ENCODE results near the gene CWF19L1.
A peak's percentile ranks its signal among the peaks of the same experiment; 100 is the strongest.
"Not testable (repeated sequence)": the region's sequence is repeated elsewhere in the genome, so short reads cannot be mapped to it uniquely, and the experiment has no call there.

CWF19L1 gene

GRCh38 chr10:100267239-100268104, at the start of gene CWF19L1:
TSS of gene CWF19L1 (minus strand) at chr10:100267638. CDS start at chr10:100267593, 45 bp downstream.
- H3K27me3 Mint-ChIP-seq: no peaks in the 10 kb centered on the region
- H3K9me3 Mint-ChIP-seq: no peaks in the 10 kb centered on the region
- peaks cover 33% of the 10 kb centered on the region for H3K4me1 Mint-ChIP-seq
- H3K4me3 Mint-ChIP-seq: peak within 1 kb of the TSS; percentile 100
- DNase-seq (peak; percentile 85), ATAC-seq (peak; percentile 87)
- H3K27ac Mint-ChIP-seq: peak within 1 kb of the TSS; percentile 99
- H3K36me3 Mint-ChIP-seq (ENCODE audit: low read depth): peaks cover 8% of the 10 kb centered on the region

- no peak overlapping the region for H3K27ac Mint-ChIP-seq
Observed at GRCh38 chr10:100315615-100316014, 48.2 kb upstream of the CWF19L1 start.

GRCh38 chr10:100311298-100311697, 43.9 kb upstream of the CWF19L1 start:
- no peak overlapping the region for H3K27ac Mint-ChIP-seq
- H3K4me3 Mint-ChIP-seq: no peak overlapping the region
- no peak for ATAC-seq
- DNase-seq: no peak
- peaks cover 34% of the 10 kb centered on the region for H3K27me3 Mint-ChIP-seq
- H3K4me1 Mint-ChIP-seq: no peaks in the 10 kb centered on the region
- H3K9me3 Mint-ChIP-seq: no peaks in the 10 kb centered on the region
- H3K36me3 Mint-ChIP-seq (ENCODE audit: low read depth): no peaks in the 10 kb centered on the region

More at GRCh38 chr10:100315615-100316014, 48.2 kb upstream of the CWF19L1 start:
- ATAC-seq: no peak
- no peak for DNase-seq
- Mint-ChIP-seq H3K36me3 (ENCODE audit: low read depth) (no peaks in the 10 kb centered on the region), H3K27me3 (peaks cover 31% of the 10 kb centered on the region), H3K9me3 (no peaks in the 10 kb centered on the region), H3K4me1 (no peaks in the 10 kb centered on the region), H3K4me3 (no peak overlapping the region)

- DNase-seq: no peak
- Mint-ChIP-seq H3K27ac (no peak overlapping the region), H3K9me3 (no peaks in the 10 kb centered on the region), H3K4me3 (no peak overlapping the region), H3K27me3 (peaks cover 43% of the 10 kb centered on the region), H3K4me1 (no peaks in the 10 kb centered on the region), H3K36me3 (ENCODE audit: low read depth) (no peaks in the 10 kb centered on the region)
- ATAC-seq: peak; percentile 24
Observed at GRCh38 chr10:100307684-100308083, 40.2 kb upstream of the CWF19L1 start.

DNA sequence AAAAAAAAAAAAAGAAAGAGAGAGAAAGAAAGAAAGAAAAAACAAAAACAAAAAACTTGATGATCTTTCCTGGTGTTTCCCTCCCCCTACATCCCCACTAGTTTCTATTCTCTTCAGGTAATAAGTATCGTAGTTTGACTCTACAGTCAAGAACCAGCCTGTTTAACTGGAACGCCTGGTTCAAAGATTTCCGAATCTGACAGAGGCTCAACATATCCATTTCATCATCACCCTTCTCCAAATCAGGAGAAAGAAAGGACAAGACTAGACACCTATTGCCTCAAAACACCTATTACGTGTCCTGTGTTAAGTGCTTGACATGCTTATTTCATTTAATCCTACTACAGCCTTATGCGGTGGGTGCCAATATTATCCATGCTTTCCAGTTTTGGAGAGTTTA, 39.4 kb upstream of the CWF19L1 start:
- H3K9me3 Mint-ChIP-seq: no peaks in the 10 kb centered on the region
- H3K27ac Mint-ChIP-seq: no peak overlapping the region
- no peaks in the 10 kb centered on the region for H3K4me1 Mint-ChIP-seq
- DNase-seq: no peak
- peaks cover 42% of the 10 kb centered on the region for H3K27me3 Mint-ChIP-seq
- ATAC-seq: no peak
- H3K36me3 Mint-ChIP-seq (ENCODE audit: low read depth): no peaks in the 10 kb centered on the region
- no peak overlapping the region for H3K4me3 Mint-ChIP-seq

GRCh38 chr10:100304414-100304813, 37.0 kb upstream of the CWF19L1 start:
- no peak for ATAC-seq
- H3K27me3 Mint-ChIP-seq: peaks cover 38% of the 10 kb centered on the region

DNA sequence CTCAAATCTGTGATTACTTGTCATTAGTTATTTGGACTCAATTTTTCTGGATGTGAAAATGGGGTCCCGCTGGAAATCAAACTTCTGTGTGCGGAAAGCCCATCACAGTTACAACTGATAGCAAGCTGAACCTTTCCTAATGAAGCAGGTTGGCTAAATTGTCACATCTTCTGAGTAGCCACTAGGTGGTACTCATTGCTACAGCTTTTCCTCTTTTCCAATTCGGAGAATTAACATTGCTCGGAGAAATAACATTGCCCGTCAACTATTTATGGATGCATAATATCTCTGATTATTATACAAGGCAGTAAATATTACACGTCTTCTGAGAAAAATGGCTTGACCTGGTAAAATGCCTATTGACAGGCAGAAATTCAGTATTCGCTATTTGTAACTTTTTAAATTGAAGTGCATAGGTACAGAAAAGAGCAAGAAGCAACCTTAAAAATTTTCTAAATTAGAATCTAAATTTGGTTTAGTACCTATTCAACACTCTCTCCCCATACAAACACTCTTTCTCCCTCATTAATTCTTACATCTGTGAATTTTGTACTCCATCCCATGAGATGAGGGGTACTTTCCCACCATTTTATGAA, 36.4 kb upstream of the CWF19L1 start:
- H3K36me3 Mint-ChIP-seq (ENCODE audit: low read depth): no peaks in the 10 kb centered on the region
- H3K27me3 Mint-ChIP-seq: peaks cover 39% of the 10 kb centered on the region
- H3K4me1 Mint-ChIP-seq: no peaks in the 10 kb centered on the region
- no peak overlapping the region for H3K27ac Mint-ChIP-seq
- H3K9me3 Mint-ChIP-seq: no peaks in the 10 kb centered on the region
- ATAC-seq (no peak), DNase-seq (no peak)
- no peak overlapping the region for H3K4me3 Mint-ChIP-seq

More at GRCh38 chr10:100304414-100304813, 37.0 kb upstream of the CWF19L1 start:
- Mint-ChIP-seq H3K4me3 (no peak overlapping the region), H3K4me1 (no peaks in the 10 kb centered on the region), H3K9me3 (no peaks in the 10 kb centered on the region), H3K27ac (no peak overlapping the region), H3K36me3 (ENCODE audit: low read depth) (no peaks in the 10 kb centered on the region)
- DNase-seq: no peak

- H3K9me3 Mint-ChIP-seq: not testable (repeated sequence)
Observed at GRCh38 chr10:100301123-100301522, 33.7 kb upstream of the CWF19L1 start.

GRCh38 chr10:100297242-100297641, 29.8 kb upstream of the CWF19L1 start:
- ATAC-seq: no peak
- no peaks in the 10 kb centered on the region for H3K9me3 Mint-ChIP-seq
- H3K4me3 Mint-ChIP-seq: no peak overlapping the region
- no peaks in the 10 kb centered on the region for H3K4me1 Mint-ChIP-seq
- no peak for DNase-seq
- H3K27me3 Mint-ChIP-seq: peaks cover 27% of the 10 kb centered on the region
- H3K36me3 Mint-ChIP-seq (ENCODE audit: low read depth): no peaks in the 10 kb centered on the region
- H3K27ac Mint-ChIP-seq: no peak overlapping the region

More at GRCh38 chr10:100301123-100301522, 33.7 kb upstream of the CWF19L1 start:
- H3K27me3 Mint-ChIP-seq: peaks cover 38% of the 10 kb centered on the region
- ATAC-seq; DNase-seq; H3K27ac Mint-ChIP-seq; H3K4me1 Mint-ChIP-seq; H3K36me3 Mint-ChIP-seq (ENCODE audit: low read depth); H3K4me3 Mint-ChIP-seq: not testable (repeated sequence)

DNA sequence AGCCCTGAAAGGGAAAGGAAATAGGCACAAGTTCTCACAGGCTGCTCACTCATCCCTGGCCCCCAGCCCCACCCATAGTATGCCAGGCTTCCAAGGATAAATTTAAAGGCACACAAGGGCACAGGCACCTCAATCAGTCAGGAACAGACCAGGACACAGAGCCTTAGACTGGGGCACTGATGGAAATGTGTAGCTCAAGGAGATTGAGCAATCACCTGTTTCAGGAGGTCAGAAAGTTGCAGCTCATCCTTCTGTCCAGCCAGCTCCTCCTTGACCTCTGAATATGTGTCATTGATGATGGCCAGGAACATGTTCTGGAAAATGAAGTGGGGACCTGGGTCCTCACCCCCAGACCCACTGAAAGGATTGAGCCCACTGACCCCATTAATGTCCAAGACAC, 25.6 kb upstream of the CWF19L1 start:
- no peak overlapping the region for H3K4me3 Mint-ChIP-seq
- ATAC-seq (no peak), DNase-seq (no peak)
- H3K9me3 Mint-ChIP-seq: no peaks in the 10 kb centered on the region
- H3K36me3 Mint-ChIP-seq (ENCODE audit: low read depth): no peaks in the 10 kb centered on the region
- H3K4me1 Mint-ChIP-seq: no peaks in the 10 kb centered on the region
- peaks cover 24% of the 10 kb centered on the region for H3K27me3 Mint-ChIP-seq
- H3K27ac Mint-ChIP-seq: no peak overlapping the region

DNA sequence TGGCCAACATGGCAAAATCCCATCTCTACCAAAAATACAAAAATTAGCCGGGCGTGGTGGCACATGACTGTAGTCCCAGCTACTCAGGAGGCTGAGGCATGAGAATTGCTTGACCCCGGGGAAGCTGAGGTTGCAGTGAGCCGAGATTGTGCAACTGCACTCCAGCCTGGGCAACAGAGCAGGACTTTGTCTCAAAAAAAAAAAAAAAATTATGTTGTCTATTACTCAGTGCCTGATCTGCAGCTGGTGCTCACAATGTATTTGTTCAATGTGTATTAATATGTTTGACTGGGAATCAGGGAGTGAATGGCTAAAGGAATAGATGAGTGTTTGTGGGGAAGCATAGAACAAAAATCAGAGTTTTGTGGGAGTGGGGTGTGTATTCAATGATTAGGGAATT, 24.9 kb upstream of the CWF19L1 start:
- H3K4me3 Mint-ChIP-seq: not testable (repeated sequence)

DNA sequence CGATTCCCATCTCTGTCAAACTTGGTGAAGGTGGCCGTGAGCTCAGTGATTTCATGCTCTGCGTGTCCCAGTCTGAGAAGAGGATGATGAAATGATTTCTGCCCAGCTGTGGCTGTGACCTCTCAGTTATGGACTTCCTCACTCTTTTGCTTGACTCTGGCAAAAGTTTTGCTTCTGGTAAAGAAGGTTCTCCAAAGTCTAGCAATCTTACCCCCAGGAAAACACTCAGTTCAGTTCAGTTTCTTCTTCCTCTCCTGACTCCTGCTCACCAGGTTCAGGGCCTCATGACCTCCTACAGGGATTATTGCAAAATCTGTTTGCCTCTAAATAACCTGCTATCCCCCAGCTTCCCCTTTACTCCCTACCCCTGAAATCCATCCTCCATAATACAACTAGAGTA, 23.9 kb upstream of the CWF19L1 start:
- Mint-ChIP-seq H3K9me3 (no peaks in the 10 kb centered on the region), H3K4me3 (no peak overlapping the region), H3K27ac (no peak overlapping the region), H3K4me1 (peaks cover 11% of the 10 kb centered on the region), H3K27me3 (peaks cover 15% of the 10 kb centered on the region), H3K36me3 (ENCODE audit: low read depth) (peaks cover 2% of the 10 kb centered on the region)
- DNase-seq: no peak
- no peak for ATAC-seq

More for the DNA sequence above, 24.9 kb upstream of the CWF19L1 start:
- DNase-seq; ATAC-seq; H3K27ac Mint-ChIP-seq; H3K4me1 Mint-ChIP-seq; H3K36me3 Mint-ChIP-seq (ENCODE audit: low read depth); H3K9me3 Mint-ChIP-seq: not testable (repeated sequence)
- H3K27me3 Mint-ChIP-seq: peaks cover 21% of the 10 kb centered on the region

DNA sequence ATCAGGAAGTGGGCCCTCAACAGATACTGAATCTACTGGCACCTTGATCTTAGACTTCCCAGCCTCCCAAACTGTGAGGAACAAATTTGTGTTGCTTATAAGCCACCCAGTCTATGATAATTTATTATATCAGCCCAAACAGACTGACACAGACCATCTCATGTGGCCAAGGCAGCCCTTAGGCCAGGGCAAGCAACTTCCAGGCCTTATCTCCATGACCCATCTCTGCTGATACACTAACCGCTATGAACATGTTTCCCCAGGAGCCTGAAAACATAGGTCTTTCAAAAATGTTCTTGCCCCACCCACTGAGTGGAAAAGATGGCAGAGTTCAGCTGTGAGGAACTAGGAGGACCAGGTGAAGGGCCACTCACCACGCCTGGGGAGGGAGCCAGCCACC, 22.2 kb upstream of the CWF19L1 start:
- no peaks in the 10 kb centered on the region for H3K9me3 Mint-ChIP-seq
- DNase-seq (no peak), ATAC-seq (no peak)
- peaks cover 26% of the 10 kb centered on the region for H3K4me1 Mint-ChIP-seq
- peaks cover 14% of the 10 kb centered on the region for H3K36me3 Mint-ChIP-seq (ENCODE audit: low read depth)
- peaks cover 7% of the 10 kb centered on the region for H3K27me3 Mint-ChIP-seq
- H3K27ac Mint-ChIP-seq: no peak overlapping the region
- no peak overlapping the region for H3K4me3 Mint-ChIP-seq

DNA sequence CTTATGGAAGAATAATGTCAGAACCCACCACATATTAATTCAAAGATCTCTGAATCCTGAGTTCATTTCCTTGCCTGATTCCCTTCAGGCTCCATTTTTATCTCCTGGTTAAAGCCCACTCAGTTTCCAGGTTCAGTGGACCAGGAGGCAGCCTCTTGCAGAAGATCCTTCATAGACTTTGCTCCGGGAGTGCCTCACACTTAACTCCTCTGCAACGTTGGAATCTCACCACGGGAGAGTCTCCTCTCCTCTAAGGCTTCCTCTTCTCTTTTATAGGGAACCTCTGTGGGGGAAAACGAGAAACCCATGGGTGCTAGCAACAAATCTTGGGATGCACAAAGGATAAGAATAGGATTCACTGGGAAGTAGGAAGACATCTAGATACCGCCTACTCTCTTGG, 20.8 kb upstream of the CWF19L1 start:
- DNase-seq (no peak), ATAC-seq (no peak)
- Mint-ChIP-seq H3K27ac (no peak overlapping the region), H3K4me1 (peaks cover 26% of the 10 kb centered on the region), H3K4me3 (no peak overlapping the region), H3K27me3 (peaks cover 2% of the 10 kb centered on the region), H3K36me3 (ENCODE audit: low read depth) (peaks cover 14% of the 10 kb centered on the region), H3K9me3 (no peaks in the 10 kb centered on the region)

DNA sequence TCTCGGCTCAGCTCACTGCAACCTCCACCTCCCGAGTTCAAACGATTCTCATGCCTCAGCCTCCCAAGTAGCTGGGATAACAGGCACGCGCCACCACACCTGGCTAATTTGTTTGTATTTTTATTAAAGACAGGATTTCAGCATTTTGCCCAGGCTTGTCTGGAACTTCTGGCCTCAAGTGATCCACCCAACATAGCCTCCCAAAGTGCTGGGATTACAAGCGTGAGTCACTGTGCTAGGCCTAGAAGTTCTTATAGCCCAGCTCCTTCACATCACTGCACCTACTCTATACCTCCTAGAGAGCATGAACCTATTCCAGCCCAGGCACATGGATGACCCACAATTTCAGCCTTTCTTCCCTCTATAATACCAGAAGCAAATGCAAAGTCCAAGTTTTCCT, 20.3 kb upstream of the CWF19L1 start:
- peak overlapping the region; percentile 97 for H3K27ac Mint-ChIP-seq
- DNase-seq (no peak), ATAC-seq (no peak)
- peaks cover 26% of the 10 kb centered on the region for H3K4me1 Mint-ChIP-seq
- peaks cover 1% of the 10 kb centered on the region for H3K27me3 Mint-ChIP-seq
- H3K36me3 Mint-ChIP-seq (ENCODE audit: low read depth): peaks cover 14% of the 10 kb centered on the region
- H3K4me3 Mint-ChIP-seq: peak overlapping the region; percentile 14
- H3K9me3 Mint-ChIP-seq: no peaks in the 10 kb centered on the region
